Activated CD8-positive, alpha-beta T cell treated with anti-CD3 and anti-CD28 coated beads for 36 hours (primary cell): ENCODE results near the gene SLC16A6. TPM values are rescaled to one million over a fixed set of nuclear protein-coding genes. Genes with fewer than 3 reads are reported as not detected.
"Not testable (repeated sequence)": the region's sequence is repeated elsewhere in the genome, so short reads cannot be mapped to it uniquely, and the experiment has no call there.

ENCODE experiments used
- ATAC-seq: fragments of 200-7000 bp; cut with Tn5 transposase; one replicate; pipeline ENCODE4 v1.10.0; 2021; ENCODE audit warnings: mild to moderate bottlenecking, moderate library complexity
- CTCF ChIA-PET: fragments of 350-600 bp; sonication (Branson Sonifier 250); formaldehyde crosslinking; loops from one replicate; lab custom pipeline; 2021; ENCODE audit warnings: antibody characterized with exemption; lab: Charles Lee
- POLR2A ChIA-PET: fragments of 350-600 bp; sonication (Branson Sonifier 250); formaldehyde crosslinking; loops from one replicate; lab custom pipeline; 2021; ENCODE audit warnings: antibody characterized with exemption; lab: Charles Lee
- DNase-seq: peaks from one replicate; pipeline ENCODE4 v3.0.0-alpha.2; 2020
- H3K27ac Mint-ChIP-seq: one replicate; pipeline ENCODE4 v1.8.0; 2021; ENCODE audit warnings: mild to moderate bottlenecking, mixed read lengths
- H3K27me3 Mint-ChIP-seq: one replicate; pipeline ENCODE4 v1.8.0; 2021; ENCODE audit warnings: mixed read lengths
- H3K36me3 Mint-ChIP-seq: one replicate; pipeline ENCODE4 v1.8.0; 2021; ENCODE audit warnings: low read depth, mixed read lengths
- H3K4me1 Mint-ChIP-seq: one replicate; pipeline ENCODE4 v1.8.0; 2021; ENCODE audit warnings: low read depth, mixed read lengths
- H3K4me3 Mint-ChIP-seq: one replicate; pipeline ENCODE4 v1.8.0; 2021; ENCODE audit warnings: mild to moderate bottlenecking, moderate library complexity, mixed read lengths
- H3K9me3 Mint-ChIP-seq: one replicate; pipeline ENCODE4 v1.8.0; 2021; ENCODE audit warnings: mixed read lengths
- intact Hi-C: fragments of 100-400 bp; cut with micrococcal nuclease; formaldehyde crosslinking; loops from one replicate; pipeline ENCODE4 v1.10.0; 2022
- total RNA-seq, 2 experiments: library from RNA; stranded (reverse); gene quantifications; one replicate each; pipeline ENCODE4 v1.2.3, GENCODE V29; 2021
- TF ChIP-seq, protein P1 (sequence below): fragments of 200-600 bp; IDR thresholded peaks from one replicate; pipeline ENCODE4 v1.8.0; 2022; ENCODE audit warnings: antibody characterized with exemption, mild to moderate bottlenecking

SLC16A6 gene
- total RNA-seq, 2 experiments from 2014 or later, result 2.3 to 2.8 TPM

DNA sequence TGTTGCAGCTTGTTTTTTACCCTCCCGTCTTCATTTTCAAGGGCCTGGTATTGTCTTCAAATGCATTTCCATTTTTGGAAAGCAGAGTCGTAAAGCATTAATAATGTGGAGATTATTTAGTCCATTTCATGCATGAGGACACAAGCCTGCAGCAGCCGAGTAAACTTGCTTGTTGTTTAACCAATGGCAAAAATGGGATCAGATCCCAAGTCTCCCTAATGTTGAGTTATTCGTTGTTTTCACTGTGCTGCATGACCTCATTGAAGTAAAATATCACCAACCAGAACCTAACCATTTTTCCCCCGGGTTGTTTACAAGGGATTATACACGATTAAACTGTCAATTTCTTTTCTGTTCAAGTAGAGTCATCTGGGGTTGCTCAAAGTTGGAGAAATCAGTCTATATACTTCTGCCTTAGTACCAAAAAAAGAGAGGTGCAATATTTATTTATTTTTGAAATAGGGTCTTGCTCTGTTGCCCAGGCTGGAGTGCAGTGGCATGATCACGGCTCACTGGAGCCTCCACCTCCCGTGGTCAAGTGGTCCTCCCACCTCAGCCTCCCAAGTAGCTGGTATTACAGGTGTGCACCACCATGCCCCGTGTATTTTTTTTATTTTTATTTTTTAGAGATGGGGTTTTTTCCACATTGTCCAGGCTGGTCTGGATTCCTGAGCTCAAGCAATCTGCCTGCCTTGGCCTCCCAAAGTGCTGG, 30.7 kb downstream of the SLC16A6 start:
- no peaks in the 10 kb centered on the region for H3K27me3 Mint-ChIP-seq
- peaks cover 63% of the 10 kb centered on the region for H3K4me1 Mint-ChIP-seq
- no peak for ATAC-seq
- CTCF ChIA-PET, result interaction anchor here (1.0 to 8.0 kb wide), 7 partner anchors 31 to 200 kb away, joined by 3 to 122 read pairs (median 6); partner anchors contain the start of genes ARSG and WIPI1
- POLR2A ChIA-PET, result interaction anchor here (0.8 to 3.3 kb wide), 4 partner anchors 12 to 195 kb away, joined by 3 to 31 read pairs (median 4); partner anchors contain the start of gene AMZ2
- H3K36me3 Mint-ChIP-seq, result peaks cover 34% of the 10 kb centered on the region
- intact Hi-C loops, result loop anchor here (5.0 kb wide), 1 partner anchor 142 kb away; no protein-coding TSS in a partner anchor
- TF ChIP-seq, protein P1, sequence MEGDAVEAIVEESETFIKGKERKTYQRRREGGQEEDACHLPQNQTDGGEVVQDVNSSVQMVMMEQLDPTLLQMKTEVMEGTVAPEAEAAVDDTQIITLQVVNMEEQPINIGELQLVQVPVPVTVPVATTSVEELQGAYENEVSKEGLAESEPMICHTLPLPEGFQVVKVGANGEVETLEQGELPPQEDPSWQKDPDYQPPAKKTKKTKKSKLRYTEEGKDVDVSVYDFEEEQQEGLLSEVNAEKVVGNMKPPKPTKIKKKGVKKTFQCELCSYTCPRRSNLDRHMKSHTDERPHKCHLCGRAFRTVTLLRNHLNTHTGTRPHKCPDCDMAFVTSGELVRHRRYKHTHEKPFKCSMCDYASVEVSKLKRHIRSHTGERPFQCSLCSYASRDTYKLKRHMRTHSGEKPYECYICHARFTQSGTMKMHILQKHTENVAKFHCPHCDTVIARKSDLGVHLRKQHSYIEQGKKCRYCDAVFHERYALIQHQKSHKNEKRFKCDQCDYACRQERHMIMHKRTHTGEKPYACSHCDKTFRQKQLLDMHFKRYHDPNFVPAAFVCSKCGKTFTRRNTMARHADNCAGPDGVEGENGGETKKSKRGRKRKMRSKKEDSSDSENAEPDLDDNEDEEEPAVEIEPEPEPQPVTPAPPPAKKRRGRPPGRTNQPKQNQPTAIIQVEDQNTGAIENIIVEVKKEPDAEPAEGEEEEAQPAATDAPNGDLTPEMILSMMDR, result no peak
- H3K9me3 Mint-ChIP-seq, result no peaks in the 10 kb centered on the region
- H3K27ac Mint-ChIP-seq, result peak overlapping the region; percentile 93
- H3K4me3 Mint-ChIP-seq, result peak overlapping the region; percentile 69
- DNase-seq, result no peak

- Mint-ChIP-seq H3K4me1 (peaks cover 70% of the 10 kb centered on the region), H3K27ac (peak overlapping the region; percentile 93), H3K4me3 (peak overlapping the region; percentile 69), H3K36me3 (peaks cover 39% of the 10 kb centered on the region)
- H3K27me3 Mint-ChIP-seq, intact Hi-C loops, ATAC-seq, H3K9me3 Mint-ChIP-seq, DNase-seq: not testable (repeated sequence)
- POLR2A ChIA-PET, result interaction anchor here (0.8 to 3.3 kb wide), 3 partner anchors 11 to 196 kb away, joined by 3 to 31 read pairs (median 3); partner anchors contain the start of gene AMZ2
- CTCF ChIA-PET, result interaction anchor here (1.2 to 8.0 kb wide), 4 partner anchors 11 to 201 kb away, joined by 3 to 122 read pairs (median 6); no protein-coding TSS in a partner anchor
These were observed 31.3 kb downstream of the SLC16A6 start for GRCh38 chr17:68259648-68259951.

DNA sequence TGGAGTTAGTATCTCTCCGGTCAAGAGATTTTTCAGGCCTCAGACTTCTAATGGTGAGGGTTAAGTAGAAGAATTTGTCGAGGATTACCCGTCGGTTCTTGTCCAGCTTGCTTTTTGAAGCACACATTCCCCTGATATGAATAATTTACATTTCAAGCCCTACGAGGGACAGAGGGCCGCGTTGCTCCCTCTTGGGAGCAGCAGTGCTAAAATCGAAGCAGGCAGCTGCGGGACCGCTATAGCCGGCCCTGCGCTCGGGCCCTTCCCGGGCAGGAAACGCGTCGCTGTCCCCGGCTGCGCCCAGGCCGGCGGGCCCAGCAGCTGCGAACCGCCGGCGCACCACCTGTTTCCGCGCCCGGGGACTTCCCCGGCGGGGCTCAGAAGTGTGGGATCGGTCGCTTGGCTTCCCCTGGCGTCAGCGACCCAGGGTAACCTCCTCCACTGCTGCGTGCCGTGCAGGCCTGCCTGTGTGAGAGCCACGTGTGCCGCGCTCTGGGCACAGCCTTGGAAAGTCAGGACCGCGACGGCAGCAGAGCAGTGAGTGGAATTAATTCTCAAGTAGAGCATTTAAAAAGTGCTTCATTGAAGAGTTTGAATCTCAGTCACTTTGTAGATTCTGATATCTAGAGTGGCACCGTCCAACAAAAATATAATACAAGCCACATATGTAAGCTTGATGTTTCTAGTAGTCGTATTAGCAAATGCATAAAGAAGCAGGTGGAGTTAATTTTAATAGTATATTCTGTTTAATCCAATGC, 31.9 kb downstream of the SLC16A6 start:
- peak overlapping the region; percentile 69 for H3K4me3 Mint-ChIP-seq
- H3K27me3 Mint-ChIP-seq, intact Hi-C loops, H3K9me3 Mint-ChIP-seq: not testable (repeated sequence)
- ATAC-seq, result peak; percentile 93
- peaks cover 44% of the 10 kb centered on the region for H3K36me3 Mint-ChIP-seq
- POLR2A ChIA-PET, result interaction anchor here (0.8 to 3.3 kb wide), 6 partner anchors 11 to 196 kb away, joined by 3 to 31 read pairs (median 3); partner anchors contain the start of gene AMZ2
- DNase-seq, result peak; percentile 90
- CTCF ChIA-PET, result interaction anchor here (1.1 to 8.0 kb wide), 7 partner anchors 10 to 202 kb away, joined by 3 to 122 read pairs (median 6); no protein-coding TSS in a partner anchor
- H3K27ac Mint-ChIP-seq, result peak overlapping the region; percentile 95
- H3K4me1 Mint-ChIP-seq, result peaks cover 75% of the 10 kb centered on the region

- peaks cover 54% of the 10 kb centered on the region for H3K36me3 Mint-ChIP-seq
- CTCF ChIA-PET, result interaction anchor here (1.1 to 8.0 kb wide), 7 partner anchors 9 to 179 kb away, joined by 3 to 122 read pairs (median 6); partner anchors contain the start of gene AMZ2
These were observed 33.0 kb downstream of the SLC16A6 start for GRCh38 chr17:68257934-68258333.

GRCh38 chr17:68256701-68257100, 34.2 kb downstream of the SLC16A6 start:
- H3K27ac Mint-ChIP-seq, result peak overlapping the region; percentile 95
- POLR2A ChIA-PET, result interaction anchor here (1.0 to 3.3 kb wide), 2 partner anchors 8 to 32 kb away, joined by 3 to 31 read pairs; partner anchors contain the start of gene AMZ2
- CTCF ChIA-PET, result interaction anchor here (1.1 to 1.3 kb wide), 2 partner anchors 8 to 180 kb away, joined by 6 to 8 read pairs; partner anchors contain the start of gene AMZ2
- H3K27me3 Mint-ChIP-seq, ATAC-seq, DNase-seq, H3K9me3 Mint-ChIP-seq, intact Hi-C loops, H3K4me3 Mint-ChIP-seq: not testable (repeated sequence)
- H3K36me3 Mint-ChIP-seq, result peaks cover 63% of the 10 kb centered on the region
- H3K4me1 Mint-ChIP-seq, result peaks cover 88% of the 10 kb centered on the region

More at GRCh38 chr17:68257934-68258333, 33.0 kb downstream of the SLC16A6 start:
- H3K27ac Mint-ChIP-seq, result peak overlapping the region; percentile 95
- no peaks in the 10 kb centered on the region for H3K27me3 Mint-ChIP-seq
- TF ChIP-seq, protein P1, result no peak
- intact Hi-C loops, result no loop called here
- POLR2A ChIA-PET, result interaction anchor here (1.0 to 3.3 kb wide), 4 partner anchors 10 to 34 kb away, joined by 3 to 31 read pairs (median 4); partner anchors contain the start of gene AMZ2
- no peak overlapping the region for H3K4me3 Mint-ChIP-seq
- DNase-seq (no peak), ATAC-seq (no peak)
- H3K4me1 Mint-ChIP-seq, result peaks cover 83% of the 10 kb centered on the region
- no peaks in the 10 kb centered on the region for H3K9me3 Mint-ChIP-seq
